ENCODE data around the gene MEX3D.

DNA sequence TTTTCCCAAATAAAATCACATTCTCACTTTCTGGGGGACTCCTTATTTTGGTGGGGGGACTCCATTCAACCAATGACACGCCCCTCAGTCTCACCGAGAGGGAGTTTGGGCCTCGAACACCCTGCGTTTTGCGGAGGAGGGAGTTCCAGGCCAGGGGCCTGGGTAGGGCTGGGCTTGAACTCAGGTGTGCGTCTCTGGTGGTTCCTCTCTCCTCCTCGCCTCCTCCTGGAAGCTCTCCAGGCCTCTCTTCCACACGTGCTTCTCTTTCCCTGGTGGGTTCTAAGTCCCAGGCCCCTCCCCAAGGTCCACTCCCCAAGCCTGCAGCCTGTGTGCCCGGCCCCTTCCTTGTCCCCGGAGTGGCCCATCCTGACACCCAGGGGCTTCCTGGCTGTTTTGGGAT is 14.7 kb downstream of the MEX3D start:
- no peak for TF ChIP-seq POLR2AphosphoS5 (IDR thresholded peaks at IDR 0.05; ENCODE audit: insufficient read depth in 1 of 2, low read depth in 1 of 2)
- TF ChIP-seq, protein P1, sequence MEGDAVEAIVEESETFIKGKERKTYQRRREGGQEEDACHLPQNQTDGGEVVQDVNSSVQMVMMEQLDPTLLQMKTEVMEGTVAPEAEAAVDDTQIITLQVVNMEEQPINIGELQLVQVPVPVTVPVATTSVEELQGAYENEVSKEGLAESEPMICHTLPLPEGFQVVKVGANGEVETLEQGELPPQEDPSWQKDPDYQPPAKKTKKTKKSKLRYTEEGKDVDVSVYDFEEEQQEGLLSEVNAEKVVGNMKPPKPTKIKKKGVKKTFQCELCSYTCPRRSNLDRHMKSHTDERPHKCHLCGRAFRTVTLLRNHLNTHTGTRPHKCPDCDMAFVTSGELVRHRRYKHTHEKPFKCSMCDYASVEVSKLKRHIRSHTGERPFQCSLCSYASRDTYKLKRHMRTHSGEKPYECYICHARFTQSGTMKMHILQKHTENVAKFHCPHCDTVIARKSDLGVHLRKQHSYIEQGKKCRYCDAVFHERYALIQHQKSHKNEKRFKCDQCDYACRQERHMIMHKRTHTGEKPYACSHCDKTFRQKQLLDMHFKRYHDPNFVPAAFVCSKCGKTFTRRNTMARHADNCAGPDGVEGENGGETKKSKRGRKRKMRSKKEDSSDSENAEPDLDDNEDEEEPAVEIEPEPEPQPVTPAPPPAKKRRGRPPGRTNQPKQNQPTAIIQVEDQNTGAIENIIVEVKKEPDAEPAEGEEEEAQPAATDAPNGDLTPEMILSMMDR (IDR thresholded peaks at IDR 0.05) = no peak

Data from vagina (tissue), 2 donors.